ENCODE data around the gene SLC25A23. TPM values are rescaled to one million over a fixed set of nuclear protein-coding genes. Genes with fewer than 3 reads are reported as not detected.

Gene SLC25A23
- total RNA-seq, 2 donors from 2014 or later, result 24.6 to 26.3 TPM

Other genes with a start within 250 kb of the SLC25A23 start
- gene MLLT1, start 179.8 kb downstream of the SLC25A23 start, total RNA-seq, result 10 to 100 TPM; 39.9 to 44.5 TPM
- under 1 TPM in 1 of 2 donors, not detected in 1; 0.34 TPM for gene ACER1, start 126.2 kb downstream of the SLC25A23 start, total RNA-seq
- gene CLPP, start 98.3 kb downstream of the SLC25A23 start, total RNA-seq, result 100 to 1,000 TPM; 147 to 168 TPM
- gene ALKBH7, start 87.0 kb downstream of the SLC25A23 start, total RNA-seq, result 10 to 100 TPM; 60.5 to 65.2 TPM
- 1 to 10 TPM; 2.4 to 3.1 TPM for gene PSPN, start 83.9 kb downstream of the SLC25A23 start, total RNA-seq
- 10 to 100 TPM; 78.9 to 87.5 TPM for gene GTF2F1, start 66.6 kb downstream of the SLC25A23 start, total RNA-seq
- 100 to 1,000 TPM; 253 to 311 TPM for gene KHSRP, start 35.0 kb downstream of the SLC25A23 start, total RNA-seq
- under 1 TPM; 0.16 to 0.58 TPM for gene SLC25A41, start 26.0 kb downstream of the SLC25A23 start, total RNA-seq
- gene CRB3, start 4.5 kb upstream of the SLC25A23 start, total RNA-seq, result 1 to 10 TPM; 3.9 to 5.0 TPM
- 100 to 1,000 TPM in 1 of 2 donors, 10 to 100 TPM in 1; 92.1 to 105 TPM for gene DENND1C, start 22.0 kb upstream of the SLC25A23 start, total RNA-seq
- gene TUBB4A, start 42.5 kb upstream of the SLC25A23 start, total RNA-seq, result 10 to 100 TPM in 1 of 2 donors, 1 to 10 TPM in 1; 8.7 to 11.9 TPM
- 1 to 10 TPM; 3.4 to 6.3 TPM for gene TNFSF9, start 71.2 kb upstream of the SLC25A23 start, total RNA-seq
- 10 to 100 TPM; 25.0 to 31.5 TPM for gene CD70, start 131.4 kb upstream of the SLC25A23 start, total RNA-seq
- 10 to 100 TPM; 23.1 to 25.4 TPM for gene TNFSF14, start 210.4 kb upstream of the SLC25A23 start, total RNA-seq